H9 (cell line): ENCODE data around the gene PRSS56. TPM values are rescaled to one million over a fixed set of nuclear protein-coding genes. Genes with fewer than 3 reads are reported as not detected.

ENCODE experiments used
- DNase-seq: peaks from one replicate; pipeline ENCODE4 v3.0.0-alpha.2; 2017
- H2AFZ ChIP-seq: one replicate; pipeline ENCODE4 v1.6.1; 2013; ENCODE audit warnings: mild to moderate bottlenecking, low read length, control low read depth, moderate library complexity
- H2AK5ac ChIP-seq: 2 replicates; pipeline ENCODE4 v1.6.1; 2013; ENCODE audit warnings: low read length, control low read depth, mixed read lengths; ENCODE audit not compliant: insufficient read length
- H2BK120ac ChIP-seq: one replicate; pipeline ENCODE4 v1.6.1; 2013; ENCODE audit warnings: low read depth, mild to moderate bottlenecking, low read length, control low read depth, inconsistent platforms; ENCODE audit not compliant: poor library complexity, severe bottlenecking
- H2BK12ac ChIP-seq: 2 replicates; pipeline ENCODE4 v1.6.1; 2013; ENCODE audit warnings: low read length, control low read depth, mixed read lengths, low read depth; ENCODE audit not compliant: insufficient read length
- H2BK15ac ChIP-seq: 2 replicates; pipeline ENCODE4 v1.6.1; 2013; ENCODE audit warnings: low read depth, low read length, control low read depth
- H2BK20ac ChIP-seq: one replicate; pipeline ENCODE4 v1.6.1; 2013; ENCODE audit warnings: low read depth, mild to moderate bottlenecking, low read length, control low read depth, inconsistent platforms; ENCODE audit not compliant: poor library complexity, severe bottlenecking
- H2BK5ac ChIP-seq: 2 replicates; pipeline ENCODE4 v1.6.1; 2013; ENCODE audit warnings: low read length, control low read depth, mixed read lengths; ENCODE audit not compliant: insufficient read length
- H3K14ac ChIP-seq: 2 replicates; pipeline ENCODE4 v1.6.1; 2013; ENCODE audit warnings: low read length, control low read depth; ENCODE audit not compliant: insufficient read depth
- H3K18ac ChIP-seq: 2 replicates; pipeline ENCODE4 v1.6.1; 2013; ENCODE audit warnings: low read depth, mild to moderate bottlenecking, mixed read lengths, low read length, control low read depth; ENCODE audit not compliant: insufficient read length
- H3K23ac ChIP-seq: 2 replicates; pipeline ENCODE4 v1.6.1; 2013; ENCODE audit warnings: low read length, control low read depth, mixed read lengths, low read depth; ENCODE audit not compliant: insufficient read length
- H3K23me2 ChIP-seq: 2 replicates; pipeline ENCODE4 v1.6.1; 2013; ENCODE audit warnings: low read depth, mild to moderate bottlenecking, mixed read lengths, low read length, control low read depth; ENCODE audit not compliant: insufficient read length, poor library complexity, severe bottlenecking
- H3K27ac ChIP-seq: 2 replicates; pipeline ENCODE4 v1.5.1; 2013; ENCODE audit warnings: low read length, control low read depth, mixed read lengths, low read depth; ENCODE audit not compliant: insufficient read length
- H3K27me3 ChIP-seq: 2 replicates; pipeline ENCODE4 v1.6.1; 2013; ENCODE audit warnings: low read length, control low read depth, inconsistent platforms; ENCODE audit not compliant: insufficient read depth
- H3K4ac ChIP-seq: 2 replicates; pipeline ENCODE4 v1.6.1; 2013; ENCODE audit warnings: low read depth, mild to moderate bottlenecking, control low read depth, inconsistent platforms, low read length, moderate library complexity
- H3K4me1 ChIP-seq: 2 replicates; pipeline ENCODE4 v1.6.1; 2013; ENCODE audit warnings: low read length, control low read depth, inconsistent platforms; ENCODE audit not compliant: insufficient read depth
- H3K4me2 ChIP-seq: 2 replicates; pipeline ENCODE4 v1.6.1; 2013; ENCODE audit warnings: low read length, control low read depth, mixed read lengths; ENCODE audit not compliant: insufficient read length, insufficient read depth
- H3K56ac ChIP-seq: 2 replicates; pipeline ENCODE4 v1.6.1; 2013; ENCODE audit warnings: low read depth, mild to moderate bottlenecking, mixed read lengths, low read length, control low read depth; ENCODE audit not compliant: insufficient read length
- H3K79me1 ChIP-seq: 2 replicates; pipeline ENCODE4 v1.6.1; 2013; ENCODE audit warnings: low read depth, mild to moderate bottlenecking, moderate library complexity, low read length, control low read depth, inconsistent platforms; ENCODE audit not compliant: insufficient read depth, poor library complexity, severe bottlenecking
- H3K79me2 ChIP-seq: 2 replicates; pipeline ENCODE4 v1.6.1; 2013; ENCODE audit warnings: low read length, control low read depth, inconsistent platforms; ENCODE audit not compliant: insufficient read depth
- H3K9ac ChIP-seq: 2 replicates; pipeline ENCODE4 v1.6.1; 2013; ENCODE audit warnings: low read length, control low read depth, mixed read lengths; ENCODE audit not compliant: insufficient read length; ENCODE audit errors: extremely low read depth
- H3K9me3 ChIP-seq: one replicate; pipeline ENCODE4 v1.6.1; 2013; ENCODE audit warnings: low read depth, low read length, inconsistent platforms; ENCODE audit not compliant: control insufficient read depth
- H3T11ph ChIP-seq: one replicate; pipeline ENCODE4 v1.6.1; 2013; ENCODE audit warnings: mild to moderate bottlenecking, low read length, control low read depth, inconsistent platforms
- H4K20me1 ChIP-seq: one replicate; pipeline ENCODE4 v1.6.1; 2013; ENCODE audit not compliant: control insufficient read depth, insufficient read length, insufficient read depth
- H4K5ac ChIP-seq: 2 replicates; pipeline ENCODE4 v1.6.1; 2013; ENCODE audit warnings: low read depth, mild to moderate bottlenecking, mixed read lengths, low read length, control low read depth; ENCODE audit not compliant: insufficient read length
- H4K8ac ChIP-seq: replicated peaks from 2 replicates; pipeline ENCODE4 v1.6.1; 2013; ENCODE audit warnings: low read length, control low read depth, mixed read lengths, low read depth; ENCODE audit not compliant: insufficient read length
- H4K91ac ChIP-seq: 2 replicates; pipeline ENCODE4 v1.6.1; 2013; ENCODE audit warnings: low read depth, mild to moderate bottlenecking, moderate library complexity, mixed read lengths, low read length, control low read depth; ENCODE audit not compliant: insufficient read length
- H3K27ac Mint-ChIP-seq, 3 experiments: 2 replicates in 2 of 3; 3 replicates in 1 of 3; pipeline ENCODE4 v1.8.0; 2020 to 2021; ENCODE audit warnings: mixed read lengths in 3 of 3, mild to moderate bottlenecking in 1 of 3, moderate library complexity in 1 of 3
- H3K27me3 Mint-ChIP-seq: 2 replicates; pipeline ENCODE4 v1.8.0; 2021; ENCODE audit warnings: low read depth, mild to moderate bottlenecking, moderate library complexity, mixed read lengths
- H3K36me3 Mint-ChIP-seq, 3 experiments: 2 replicates in 2 of 3; 3 replicates in 1 of 3; pipeline ENCODE4 v1.8.0; 2020 to 2021; ENCODE audit warnings: low read depth in 3 of 3, mixed read lengths in 3 of 3; ENCODE audit not compliant: insufficient read depth in 1 of 3
- H3K4me1 Mint-ChIP-seq, 2 experiments: 2 replicates each; pipeline ENCODE4 v1.8.0; 2020; ENCODE audit warnings: mixed read lengths in 2 of 2
- H3K4me3 Mint-ChIP-seq, 2 experiments: 2 replicates in 1 of 2; 3 replicates in 1 of 2; pipeline ENCODE4 v1.8.0; 2020 to 2021; ENCODE audit warnings: mild to moderate bottlenecking in 2 of 2, mixed read lengths in 2 of 2, moderate library complexity in 1 of 2
- H3K9me3 Mint-ChIP-seq, 2 experiments: 2 replicates in 1 of 2; 3 replicates in 1 of 2; pipeline ENCODE4 v1.8.0; 2020; ENCODE audit warnings: mild to moderate bottlenecking in 2 of 2, mixed read lengths in 2 of 2, moderate library complexity in 1 of 2
- WGBS: extraction: QIAGEN DNeasy Blood & Tissue Kit; methylation state at CpG from one replicate; pipeline ENCODE4 v1.1.7; 2013; ENCODE audit warnings: missing lambda C conversion rate, low lambda C conversion rate, mixed read lengths; ENCODE audit not compliant: insufficient read length; ENCODE audit errors: extremely low coverage; 5-methylcytosine and 5-hydroxymethylcytosine counted together
- total RNA-seq: library from RNA; stranded (reverse); gene quantifications from 2 replicates; pipeline ENCODE4 v1.2.1, GENCODE V29; 2021
- TF ChIP-seq, protein P1 (sequence below): fragments of 200-600 bp; sonication (generic); conservative IDR thresholded peaks from 3 replicates; pipeline ENCODE4 v1.8.0; 2021; ENCODE audit warnings: antibody characterized with exemption, mild to moderate bottlenecking

Gene PRSS56
- total RNA-seq, 1 experiment from 2014 or later = not detected

- Histone ChIP-seq H2BK20ac (no peak overlapping the region), H3K79me1 (no peaks in the 10 kb centered on the region), H2AFZ (no peak overlapping the region), H3K4me2 (peak overlapping the region; percentile 88), H3K56ac (no peak overlapping the region), H3K14ac (no peak overlapping the region), H3K79me2 (no peaks in the 10 kb centered on the region), H2AK5ac (no peak overlapping the region), H3K18ac (no peak overlapping the region), H3K4ac (no peak overlapping the region), H3K23ac (no peak overlapping the region), H3K9me3 (no peaks in the 10 kb centered on the region), H3K9ac (no peak overlapping the region), H3K23me2 (peaks cover 12% of the 10 kb centered on the region), H2BK15ac (no peak overlapping the region), H3K27ac (no peak overlapping the region), H4K91ac (no peak overlapping the region), H3T11ph (no peak overlapping the region), H4K8ac (no peak overlapping the region), H4K5ac (no peak overlapping the region), H2BK12ac (no peak overlapping the region), H3K27me3 (peaks cover 17% of the 10 kb centered on the region), H2BK120ac (no peak overlapping the region), H2BK5ac (no peak overlapping the region), H4K20me1 (peaks cover 3% of the 10 kb centered on the region), H3K4me1 (0 out of 2 replicates have a peak, but pooled peaks cover 3% of the 10 kb centered on the region)
- no CpG with 5 or more reads among the region's 16 CpGs for WGBS
- no peaks in the 10 kb centered on the region; a peak in 1 of 5 replicates for H3K9me3 Mint-ChIP-seq
- H3K27ac Mint-ChIP-seq = no peak overlapping the region
- H3K36me3 Mint-ChIP-seq = no peaks in the 10 kb centered on the region
- H3K4me3 Mint-ChIP-seq = peak overlapping the region; percentile 58 to 80
- TF ChIP-seq, protein P1, sequence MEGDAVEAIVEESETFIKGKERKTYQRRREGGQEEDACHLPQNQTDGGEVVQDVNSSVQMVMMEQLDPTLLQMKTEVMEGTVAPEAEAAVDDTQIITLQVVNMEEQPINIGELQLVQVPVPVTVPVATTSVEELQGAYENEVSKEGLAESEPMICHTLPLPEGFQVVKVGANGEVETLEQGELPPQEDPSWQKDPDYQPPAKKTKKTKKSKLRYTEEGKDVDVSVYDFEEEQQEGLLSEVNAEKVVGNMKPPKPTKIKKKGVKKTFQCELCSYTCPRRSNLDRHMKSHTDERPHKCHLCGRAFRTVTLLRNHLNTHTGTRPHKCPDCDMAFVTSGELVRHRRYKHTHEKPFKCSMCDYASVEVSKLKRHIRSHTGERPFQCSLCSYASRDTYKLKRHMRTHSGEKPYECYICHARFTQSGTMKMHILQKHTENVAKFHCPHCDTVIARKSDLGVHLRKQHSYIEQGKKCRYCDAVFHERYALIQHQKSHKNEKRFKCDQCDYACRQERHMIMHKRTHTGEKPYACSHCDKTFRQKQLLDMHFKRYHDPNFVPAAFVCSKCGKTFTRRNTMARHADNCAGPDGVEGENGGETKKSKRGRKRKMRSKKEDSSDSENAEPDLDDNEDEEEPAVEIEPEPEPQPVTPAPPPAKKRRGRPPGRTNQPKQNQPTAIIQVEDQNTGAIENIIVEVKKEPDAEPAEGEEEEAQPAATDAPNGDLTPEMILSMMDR = no peak
- DNase-seq = no peak
- H3K27me3 Mint-ChIP-seq = peaks cover 78% of the 10 kb centered on the region
- peaks cover 17 to 67% of the 10 kb centered on the region in 2 experiments for H3K4me1 Mint-ChIP-seq
These were observed 16.3 kb upstream of the PRSS56 start for GRCh38 chr2:232503809-232504323.
